ENCODE measurements around the gene SYCN.
A peak's percentile ranks its signal among the peaks of the same experiment; 100 is the strongest.
"Not testable (repeated sequence)": the region's sequence is repeated elsewhere in the genome, so short reads cannot be mapped to it uniquely, and the experiment has no call there.

The SYCN gene, protein sequence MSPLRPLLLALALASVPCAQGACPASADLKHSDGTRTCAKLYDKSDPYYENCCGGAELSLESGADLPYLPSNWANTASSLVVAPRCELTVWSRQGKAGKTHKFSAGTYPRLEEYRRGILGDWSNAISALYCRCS

DNA sequence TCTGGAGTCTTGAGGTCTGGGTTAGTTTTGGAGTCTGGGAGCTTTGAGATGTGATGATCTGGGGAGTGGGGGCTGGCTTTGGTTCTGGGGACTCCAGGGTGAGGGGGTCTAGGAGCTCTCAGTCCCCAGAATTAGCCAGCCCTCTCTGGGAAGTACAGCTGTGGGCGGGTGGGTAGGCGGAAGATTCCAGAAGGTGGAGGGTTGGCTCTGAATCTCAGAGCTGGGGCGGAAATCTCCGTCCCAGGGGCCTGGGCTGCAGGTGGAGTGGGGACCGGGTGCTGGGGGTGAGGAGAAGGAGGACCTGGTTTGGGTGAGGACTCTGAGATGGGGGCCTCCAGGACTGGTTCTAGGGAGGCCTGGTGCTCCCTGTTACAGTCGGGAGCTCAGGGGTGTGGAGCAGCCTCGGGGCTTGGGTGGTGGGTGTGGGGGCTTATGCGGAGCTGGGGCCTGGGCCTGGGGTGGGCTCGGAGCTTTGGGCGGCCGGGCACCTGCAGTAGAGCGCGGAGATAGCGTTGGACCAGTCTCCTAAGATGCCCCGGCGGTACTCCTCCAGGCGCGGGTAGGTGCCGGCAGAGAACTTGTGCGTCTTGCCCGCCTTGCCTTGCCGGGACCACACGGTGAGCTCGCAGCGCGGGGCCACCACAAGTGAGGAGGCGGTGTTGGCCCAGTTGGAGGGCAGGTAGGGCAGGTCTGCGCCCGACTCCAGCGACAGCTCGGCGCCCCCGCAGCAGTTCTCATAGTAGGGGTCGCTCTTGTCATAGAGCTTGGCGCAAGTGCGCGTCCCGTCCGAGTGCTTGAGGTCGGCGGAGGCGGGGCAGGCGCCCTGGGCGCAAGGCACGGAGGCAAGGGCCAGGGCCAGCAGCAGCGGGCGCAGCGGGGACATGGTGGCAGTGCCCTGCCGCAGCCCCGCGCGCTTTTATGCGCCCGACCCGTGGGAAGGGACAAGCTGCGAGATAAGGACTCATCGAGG, at the start of gene SYCN:
TSS of gene SYCN (minus strand) at position 892 of the 970 bp plus-strand sequence. CDS start at position 883, 9 bp downstream.
- no peak for DNase-seq
- intact Hi-C loops (cut with DNase I) = no loop called here

DNA sequence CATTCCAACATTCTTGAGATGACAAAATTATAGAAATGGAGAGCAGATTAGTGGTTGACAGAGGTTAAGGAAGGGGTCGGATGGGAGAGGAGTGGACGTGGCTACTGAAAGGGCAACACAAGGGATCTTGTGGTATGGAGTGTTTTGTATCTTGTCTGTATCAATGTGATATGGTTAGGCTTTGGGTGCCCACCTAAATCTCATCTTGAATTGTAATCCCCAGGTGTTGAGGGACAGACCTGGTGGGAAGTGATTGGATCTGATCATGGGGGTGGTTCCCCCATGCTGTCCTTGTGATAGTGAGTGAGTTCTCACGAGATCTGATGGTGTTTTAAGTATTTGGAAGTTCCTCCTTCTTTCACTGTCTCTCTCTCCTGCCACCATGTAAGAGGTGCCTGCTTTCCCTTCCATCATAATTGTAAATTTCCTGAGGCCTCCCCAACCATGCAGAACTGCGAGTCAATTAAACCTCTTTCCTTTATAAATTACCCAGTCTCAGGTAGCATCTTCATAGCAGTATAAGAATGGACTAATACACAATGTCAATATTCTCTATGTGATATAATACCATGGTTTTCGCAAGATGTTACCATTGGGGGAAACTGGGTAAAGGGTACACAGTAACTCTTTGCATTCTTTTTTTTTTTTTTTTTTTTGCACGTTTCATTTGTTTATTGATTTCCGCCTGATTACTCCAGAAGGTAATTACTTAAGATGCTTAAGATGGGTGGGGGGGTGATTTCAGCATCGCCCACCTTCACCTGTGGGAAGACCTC, 49.5 kb upstream of the SYCN start:
- intact Hi-C loops (cut with DNase I) = no loop called here
- no peak for DNase-seq

DNA sequence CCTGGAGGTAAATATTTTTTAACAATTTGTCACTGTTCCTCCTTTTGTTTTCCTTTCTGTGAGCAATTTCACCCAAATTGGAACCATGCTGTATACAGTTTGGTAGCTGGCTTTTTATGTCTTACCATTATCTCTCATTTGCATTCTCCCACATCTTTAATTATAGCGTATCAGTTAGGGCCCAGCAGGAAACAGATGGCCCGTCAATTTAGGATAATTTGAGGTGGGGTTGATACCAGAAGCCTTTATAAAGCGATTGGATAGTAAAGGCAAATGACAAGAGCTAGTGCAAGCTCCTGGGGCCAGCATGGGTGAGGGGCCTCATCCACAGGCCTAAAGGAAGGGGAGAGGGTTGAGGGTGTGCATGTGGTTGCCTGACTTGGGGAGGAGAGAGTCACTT, 48.4 kb upstream of the SYCN start:
- DNase-seq = no peak
- intact Hi-C loops (cut with DNase I) = no loop called here

DNA sequence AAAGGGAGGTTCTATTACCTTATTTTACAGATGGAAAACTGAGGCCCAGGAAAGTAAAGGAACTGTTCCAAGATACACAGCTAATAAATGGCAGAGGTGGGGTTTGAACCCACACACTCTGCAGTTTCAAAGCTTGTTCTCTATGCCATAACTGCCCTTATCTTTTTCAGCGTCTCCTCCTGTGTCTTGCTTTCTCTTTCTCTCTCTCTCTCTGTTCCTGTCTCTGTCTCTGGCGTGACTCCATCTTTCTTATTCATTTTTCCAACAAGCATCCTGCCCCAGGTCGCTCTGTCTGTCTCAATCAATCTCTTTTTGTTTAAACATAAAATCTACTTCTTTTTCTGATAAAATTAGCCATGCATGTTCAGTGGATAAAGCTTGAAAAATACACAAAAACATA, 47.8 kb upstream of the SYCN start:
- no peak for DNase-seq
- intact Hi-C loops (cut with DNase I) = no loop called here

DNA sequence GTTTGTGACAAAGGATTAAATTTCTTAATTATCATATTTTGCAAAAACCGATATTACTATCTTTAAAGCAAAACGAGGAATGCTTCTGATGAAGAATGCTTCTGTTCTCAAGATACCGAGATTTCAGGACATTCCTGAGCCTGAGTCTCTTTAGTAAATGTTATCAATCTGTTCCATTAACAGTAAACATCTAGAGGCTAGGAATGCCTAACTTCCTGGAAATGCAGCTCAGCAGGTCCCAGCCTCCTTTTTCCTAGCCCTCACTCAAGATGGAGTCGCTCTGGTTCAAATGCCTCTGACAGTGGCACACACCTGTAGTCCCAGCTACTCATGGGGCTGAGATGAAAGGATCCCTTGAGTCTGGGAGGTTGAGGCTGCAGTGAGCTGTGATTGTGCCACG, 47.0 kb upstream of the SYCN start:
- intact Hi-C loops (cut with DNase I) = no loop called here
- no peak for DNase-seq

DNA sequence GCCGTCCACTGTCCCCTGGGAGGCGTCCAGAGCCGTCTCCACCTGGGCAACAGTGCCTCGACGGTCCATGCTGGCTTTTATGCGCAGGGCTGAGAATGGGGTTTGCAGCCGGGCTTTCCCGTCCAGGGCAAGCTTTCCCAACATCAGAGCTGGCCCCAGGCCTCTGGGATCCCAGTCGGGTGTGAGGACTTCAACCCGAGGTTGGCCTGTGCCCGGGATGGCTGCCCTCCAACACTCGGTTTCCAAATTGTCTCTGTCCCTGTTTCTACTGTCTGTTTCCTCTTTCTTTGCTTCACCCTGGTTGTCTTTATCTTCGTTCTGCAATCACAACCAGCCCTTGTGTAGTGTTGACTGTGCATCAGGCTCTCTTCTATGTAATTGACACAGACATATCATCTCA, 44.7 kb upstream of the SYCN start, which contains the start of gene IFNL4:
TSS of gene IFNL4 (minus strand) at position 51 of the 400 bp plus-strand sequence.
- intact Hi-C loops (cut with DNase I) = no loop called here
- peak in 1 of 10 donors; percentile 49 for DNase-seq

DNA sequence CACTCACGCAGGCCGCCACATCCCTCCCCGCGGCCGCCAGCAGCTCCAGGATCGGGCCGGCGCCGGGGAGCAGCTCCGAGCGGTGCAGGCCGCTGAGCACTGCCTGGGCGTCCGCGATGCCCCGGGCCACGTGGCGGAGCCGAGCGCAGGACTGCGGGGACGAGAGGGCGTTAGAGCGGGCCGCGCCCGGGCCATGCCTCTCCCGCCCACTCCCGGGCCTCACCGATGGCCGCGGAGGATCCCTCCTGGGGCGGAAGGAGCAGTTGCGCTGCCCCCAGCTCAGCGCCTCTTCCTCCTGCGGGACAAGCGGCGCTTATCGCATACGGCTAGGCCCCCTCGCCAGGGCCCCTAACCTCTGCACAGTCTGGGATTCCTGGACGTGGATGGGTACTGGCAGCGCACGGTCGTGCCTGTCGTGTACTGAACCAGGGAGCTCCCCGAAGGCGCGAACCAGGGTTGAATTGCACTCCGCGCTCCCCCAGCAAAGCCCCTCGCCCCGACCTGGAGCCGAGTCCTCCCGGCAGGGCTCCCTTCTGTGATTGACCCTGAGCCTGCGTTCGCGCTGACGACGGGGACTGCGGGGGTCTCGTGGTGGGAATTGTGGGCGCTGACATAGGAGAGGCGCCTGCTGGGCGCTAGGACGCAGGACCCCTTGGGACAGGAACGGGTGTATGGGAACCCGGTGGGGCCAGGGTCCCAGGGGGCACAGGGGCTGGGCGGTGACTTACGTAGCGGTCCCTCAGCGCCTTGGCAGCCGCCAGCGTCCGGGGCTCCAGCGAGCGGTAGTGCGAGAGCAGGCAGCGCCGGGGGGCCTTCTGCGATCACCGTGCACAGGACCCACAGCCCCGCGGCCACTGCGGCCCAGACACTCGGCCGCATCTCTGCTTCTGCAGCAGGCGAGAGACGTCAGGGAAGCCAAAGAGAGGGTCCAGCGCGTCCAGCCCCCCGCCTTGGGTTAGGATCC, 43.9 kb upstream of the SYCN start:
- DNase-seq = peak in 2 of 10 donors; percentile 19 to 84
- intact Hi-C loops (cut with DNase I) = no loop called here

DNA sequence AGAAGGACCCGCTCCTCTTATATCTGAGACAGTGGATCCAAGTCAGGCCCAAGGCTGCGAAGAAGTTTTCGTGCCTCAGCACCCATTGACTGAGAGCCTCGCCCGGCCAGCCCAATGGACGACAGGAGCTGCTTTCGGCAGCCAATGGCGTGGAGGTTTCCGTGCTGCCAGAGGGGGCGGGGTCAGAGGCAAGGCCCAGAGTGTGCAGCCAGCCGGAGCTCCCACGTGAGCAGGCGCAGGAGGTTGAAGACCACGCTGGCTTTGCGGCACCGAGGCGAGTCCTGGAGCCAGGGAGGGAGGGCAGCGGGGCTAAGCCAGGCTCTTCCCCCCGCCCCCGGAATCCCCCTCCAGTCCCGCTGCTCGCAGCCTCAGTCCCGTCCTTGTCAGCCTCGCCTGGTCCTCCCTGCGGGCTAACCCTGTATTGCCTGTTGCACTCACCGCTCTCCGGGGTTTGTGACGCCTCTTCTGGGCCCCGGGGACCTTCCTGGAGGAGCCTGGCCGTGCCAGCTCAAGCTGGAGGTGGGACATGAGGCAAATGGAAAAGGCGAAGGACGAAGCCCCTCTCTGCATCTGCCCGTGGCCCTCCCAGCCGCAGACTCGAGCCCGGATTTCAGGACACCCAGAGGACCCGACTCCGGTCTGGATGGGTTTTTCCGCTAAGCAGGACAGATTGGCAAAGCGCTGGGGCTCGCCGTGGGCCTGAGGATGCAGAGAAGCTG, 43.0 kb upstream of the SYCN start:
- DNase-seq = peak in 8 of 10 donors; percentile 20 to 92 (median 38)
- intact Hi-C loops (cut with DNase I) = no loop called here

DNA sequence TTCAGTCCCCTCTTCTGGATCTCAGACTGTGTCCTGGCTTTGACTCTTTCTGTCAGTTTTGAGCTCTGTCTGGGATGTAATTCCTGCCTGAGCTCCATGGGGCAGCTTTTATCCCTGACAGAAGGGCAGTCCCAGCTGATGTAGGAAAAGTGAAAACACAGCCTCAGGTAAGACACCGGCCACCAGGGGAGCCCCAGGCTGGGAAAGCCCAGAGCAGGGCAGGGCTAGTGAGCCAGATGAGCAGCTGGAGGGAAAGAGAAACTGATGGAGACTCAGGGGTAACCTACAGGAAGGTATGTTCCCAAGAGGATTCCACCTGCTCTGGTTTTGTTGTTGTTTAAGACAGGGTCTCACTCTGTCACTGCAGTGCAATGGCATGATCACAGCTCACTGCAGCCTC, 41.1 kb upstream of the SYCN start:
- intact Hi-C loops (cut with DNase I); DNase-seq: not testable (repeated sequence)

DNA sequence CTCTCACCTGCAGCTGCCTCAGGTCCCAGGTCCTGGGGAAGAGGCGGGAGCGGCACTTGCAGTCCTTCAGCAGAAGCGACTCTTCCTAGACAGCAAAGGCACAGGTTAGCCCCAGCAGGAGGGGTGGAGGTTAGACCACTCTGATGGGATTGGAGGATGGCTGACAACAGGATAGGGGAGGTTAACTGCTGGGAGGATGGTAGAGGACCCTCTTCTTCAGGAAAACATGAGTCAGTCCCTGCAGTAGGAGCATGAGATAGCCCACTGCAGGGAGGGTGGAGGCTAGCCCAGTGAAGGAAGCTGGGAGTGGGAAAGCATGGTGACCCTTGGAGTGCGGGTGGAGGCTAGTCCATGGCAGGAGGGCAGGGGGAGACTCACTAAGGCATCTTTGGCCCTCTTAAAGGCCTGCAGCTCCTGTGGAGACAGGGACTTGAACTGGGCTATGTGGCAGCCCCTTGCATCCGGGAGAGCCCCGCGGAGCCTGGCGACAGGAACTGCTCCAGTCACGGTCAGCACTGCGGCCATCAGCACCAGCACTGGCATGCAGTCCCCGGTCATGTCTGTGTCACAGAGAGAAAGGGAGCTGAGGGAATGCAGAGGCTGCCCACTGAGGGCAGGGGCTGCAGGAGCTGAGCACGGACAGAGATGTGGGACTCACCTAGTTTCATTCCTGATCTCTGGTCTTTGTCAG, 40.5 kb upstream of the SYCN start, which contains the start of gene IFNL3:
TSS of gene IFNL3 (minus strand) at position 597 of the 691 bp plus-strand sequence. CDS start at position 558, 39 bp downstream.
- intact Hi-C loops (cut with DNase I) = not testable (repeated sequence)
- peak in 1 of 10 donors; percentile 59 for DNase-seq

DNA sequence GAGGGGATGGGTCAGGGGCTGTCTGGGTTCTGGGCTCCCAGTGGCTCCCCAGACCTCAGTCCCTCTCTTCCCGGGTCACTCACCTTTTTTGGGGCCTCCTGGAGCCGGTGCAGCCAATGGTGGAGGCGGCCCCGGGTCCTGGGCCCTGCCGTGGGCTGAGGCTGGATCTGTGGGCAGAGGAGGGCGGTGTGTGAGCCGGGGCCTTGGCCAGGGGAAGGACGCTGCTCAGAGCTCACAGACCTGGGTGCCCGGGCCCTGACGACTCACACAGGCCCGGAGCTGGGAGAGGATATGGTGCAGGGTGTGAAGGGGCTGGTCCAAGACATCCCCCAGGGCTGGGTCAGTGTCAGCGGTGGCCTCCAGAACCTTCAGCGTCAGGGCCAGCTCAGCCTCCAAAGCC, 39.7 kb upstream of the SYCN start:
- intact Hi-C loops (cut with DNase I) = not testable (repeated sequence)
- DNase-seq = peak in 1 of 10 donors; percentile 49

DNA sequence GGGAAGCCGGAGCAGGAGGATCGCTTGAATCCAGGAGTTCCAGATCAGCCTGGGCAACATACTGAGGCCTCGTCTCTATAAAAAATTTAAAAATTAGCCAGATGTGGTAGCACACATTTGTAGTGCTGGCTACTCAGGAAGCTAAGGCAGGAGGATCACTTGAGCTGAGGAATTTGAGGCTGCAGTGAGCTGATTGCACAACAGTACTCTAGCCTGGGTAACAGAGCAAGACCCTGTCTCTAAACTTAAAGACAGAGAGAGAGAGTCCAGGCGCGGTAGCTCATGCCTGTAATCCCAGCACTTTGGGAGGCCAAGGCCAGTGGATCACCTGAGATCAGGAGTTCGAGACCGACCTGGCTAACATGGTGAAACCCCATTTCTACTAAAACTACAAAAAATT, 36.4 kb upstream of the SYCN start:
- no peak for DNase-seq
- intact Hi-C loops (cut with DNase I) = no loop called here

DNA sequence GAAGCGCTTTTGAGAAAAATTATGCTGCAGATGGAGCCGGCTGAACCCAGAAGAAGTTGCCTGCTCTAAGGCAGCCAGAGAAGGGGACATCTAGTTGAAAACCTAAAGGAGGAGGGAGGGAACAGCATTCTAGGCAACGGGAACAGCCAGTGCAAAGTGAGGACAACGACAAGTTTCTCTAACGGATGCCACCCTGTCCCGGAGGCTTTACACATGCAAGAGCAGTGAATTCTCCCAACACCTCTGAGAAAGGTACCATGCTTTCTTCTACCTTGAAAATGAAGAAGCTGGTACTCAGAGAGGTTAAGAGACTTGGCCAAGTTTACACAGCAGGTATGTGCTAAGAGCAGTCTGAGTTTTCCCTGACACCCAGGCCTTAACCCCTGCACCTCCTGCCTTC, 34.9 kb upstream of the SYCN start:
- no peak for DNase-seq
- intact Hi-C loops (cut with DNase I) = no loop called here

DNA sequence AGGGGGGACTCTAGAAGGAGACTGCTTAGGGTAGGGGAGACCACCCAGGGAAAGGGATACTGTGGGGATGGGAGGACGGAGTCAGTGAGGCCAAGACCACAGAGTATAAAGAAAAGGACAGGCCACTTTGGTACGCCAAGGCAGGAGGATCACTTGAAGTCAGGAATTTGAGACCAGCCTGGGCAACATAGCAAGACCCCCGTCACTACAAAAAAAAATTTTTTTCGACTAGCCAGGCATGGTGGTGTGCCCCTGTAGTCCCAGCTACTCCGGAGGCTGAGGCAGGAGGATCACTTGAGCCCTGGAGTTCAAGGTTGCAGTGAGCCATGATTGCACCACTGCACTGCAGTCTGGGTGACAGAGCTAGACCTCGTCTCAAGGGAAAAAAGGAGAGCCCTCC, 34.1 kb upstream of the SYCN start:
- no peak for DNase-seq
- intact Hi-C loops (cut with DNase I) = no loop called here

DNA sequence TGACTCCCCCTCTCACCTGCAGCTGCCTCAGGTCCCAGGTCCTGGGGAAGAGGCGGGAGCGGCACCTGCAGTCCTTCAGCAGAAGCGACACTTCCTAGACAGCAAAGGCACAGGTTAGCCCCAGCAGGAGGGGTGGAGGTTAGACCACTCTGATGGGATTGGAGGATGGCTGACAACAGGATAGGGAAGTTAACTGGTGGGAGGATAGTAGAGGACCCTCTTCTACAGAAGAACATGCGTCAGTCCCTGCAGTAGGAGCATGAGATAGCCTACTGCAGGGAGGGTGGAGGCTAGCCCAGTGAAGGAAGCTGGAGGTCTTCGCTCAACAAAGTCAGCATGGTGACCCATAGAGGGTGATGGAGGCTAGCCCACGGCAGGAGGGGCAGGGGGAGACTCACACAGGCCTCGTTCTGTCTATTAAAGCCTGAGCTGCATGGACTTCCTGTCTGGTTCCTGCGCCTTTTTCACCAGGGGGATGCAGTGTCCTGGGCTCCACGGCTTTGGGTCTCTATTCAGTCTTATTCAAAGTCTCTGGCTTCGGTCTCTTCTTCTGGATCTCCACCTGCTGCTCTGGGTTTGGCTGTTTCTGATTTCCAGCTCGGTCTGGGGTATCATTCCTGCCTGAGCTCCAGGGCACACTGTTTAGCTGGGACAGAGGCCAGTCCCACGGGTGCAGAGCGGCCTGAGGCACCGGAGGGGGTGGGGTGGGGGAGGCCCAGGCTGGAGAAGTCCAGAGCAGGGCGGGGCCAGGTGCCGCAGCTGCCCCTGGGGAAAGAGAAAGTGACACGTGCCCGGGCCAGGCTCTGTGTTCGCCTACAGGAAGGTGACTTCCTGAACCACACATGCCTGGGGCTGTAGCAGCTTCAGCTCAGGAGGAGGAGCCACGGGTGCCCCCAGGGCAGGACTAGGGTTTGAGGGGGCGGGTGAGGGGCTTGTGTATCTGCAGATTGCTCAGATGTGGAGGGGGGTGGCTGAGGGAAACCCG, 33.4 kb upstream of the SYCN start:
- DNase-seq = no peak

DNA sequence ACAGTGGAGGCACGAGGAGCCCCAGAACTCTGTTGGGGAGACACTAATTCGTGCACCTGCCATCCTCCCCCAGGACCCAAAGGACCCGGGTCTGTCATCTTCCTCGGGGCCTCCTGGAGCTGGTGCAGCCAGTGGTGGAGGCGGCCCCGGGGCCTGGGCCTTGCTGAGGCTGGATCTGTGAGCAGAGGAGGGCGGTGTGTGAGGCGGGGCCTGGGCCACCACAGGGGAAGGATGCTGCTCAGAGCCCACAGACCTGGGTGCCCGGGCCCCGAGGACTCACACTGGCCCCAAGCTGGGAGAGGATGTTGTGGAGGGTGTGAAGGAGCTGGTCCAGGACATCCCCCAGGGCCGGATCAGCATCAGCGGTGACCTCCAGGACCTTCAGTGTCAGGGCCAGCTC, 32.5 kb upstream of the SYCN start:
- intact Hi-C loops (cut with DNase I) = no loop called here
- DNase-seq = peak in 1 of 10 donors; percentile 55

More for the DNA sequence above, 33.4 kb upstream of the SYCN start:
- intact Hi-C loops (cut with DNase I) = no loop called here

DNA sequence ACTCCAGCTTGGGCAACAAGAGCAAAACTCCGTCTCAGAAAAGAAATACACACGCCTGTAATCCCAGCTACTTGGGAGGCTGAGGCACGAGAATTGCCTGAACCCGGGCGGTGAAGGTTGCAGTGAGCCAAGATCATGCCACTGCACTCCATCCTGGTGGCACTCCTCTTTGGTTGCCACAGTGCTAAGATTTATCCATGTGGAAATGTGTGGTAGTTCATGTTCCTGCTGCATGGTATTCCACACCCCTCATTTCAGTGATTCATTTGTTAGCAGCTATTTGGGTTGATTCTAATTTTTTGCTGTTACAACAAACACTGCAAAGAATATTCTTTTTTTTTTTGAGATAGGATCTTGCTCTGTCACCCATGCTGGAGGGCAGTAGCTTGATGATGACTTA, 28.6 kb upstream of the SYCN start:
- peak in 1 of 10 donors; percentile 4 for DNase-seq
- intact Hi-C loops (cut with DNase I) = no loop called here

Data from posterior cingulate gyrus (tissue), 11 donors.